Activated T-helper 9 cell treated with anti-CD3 and anti-CD28 coated beads, Interleukin-2, amount 50 U/mL, for 16 hours (primary cell): ENCODE data around the gene UBE2J2.
A peak's percentile ranks its signal among the peaks of the same experiment; 100 is the strongest.

Experiments used
- DNase-seq: peaks from one replicate; pipeline ENCODE4 v3.0.0-alpha.2; 2020; ENCODE audit warnings: low read depth

The UBE2J2 gene

DNA sequence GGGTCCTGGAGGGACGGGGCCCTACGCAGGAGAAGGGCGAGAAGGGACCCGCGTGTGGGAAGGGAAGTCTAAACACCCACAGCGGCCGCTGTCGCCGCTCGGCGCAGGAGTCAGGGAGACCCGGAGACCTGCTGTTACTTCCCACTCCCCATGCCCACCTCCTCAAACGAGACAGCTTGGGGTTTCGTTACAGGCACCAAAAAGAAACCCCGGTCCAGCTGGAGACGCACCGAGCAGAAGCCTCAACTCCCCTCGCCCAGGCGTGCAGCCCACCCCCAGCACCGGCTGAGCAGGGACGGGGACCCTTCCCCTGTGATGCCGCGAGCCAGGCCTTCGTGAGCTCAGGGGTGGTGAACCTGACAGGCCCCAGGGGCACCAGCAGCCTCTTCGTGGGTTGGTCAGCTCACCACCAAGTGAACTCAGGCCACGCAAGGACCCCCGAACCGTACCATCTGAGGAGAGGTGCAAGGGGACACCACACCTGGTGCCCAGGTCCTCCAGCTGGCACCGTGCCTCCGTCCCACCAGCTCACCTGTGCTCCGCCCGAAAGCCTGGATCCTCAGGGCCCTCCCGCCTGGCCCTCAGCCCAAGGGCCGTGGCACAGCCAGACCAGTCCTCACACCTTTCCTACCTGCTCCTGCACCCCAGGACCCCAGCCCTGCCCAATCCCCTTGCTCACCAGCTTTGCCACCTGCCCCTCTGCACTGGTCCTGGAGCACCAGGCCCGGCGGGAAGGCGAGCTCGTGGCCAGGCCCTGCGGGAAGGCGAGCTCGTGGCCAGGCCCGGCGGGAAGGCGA lies 46.9 kb downstream of the UBE2J2 start:
- DNase-seq = no peak

GRCh38 chr1:1225913-1226312 lies 47.7 kb downstream of the UBE2J2 start:
- DNase-seq = no peak

- no peak for DNase-seq
Observed at GRCh38 chr1:1225238-1225845, 48.3 kb downstream of the UBE2J2 start.

- no peak for DNase-seq
Observed at GRCh38 chr1:1223891-1224290, 49.8 kb downstream of the UBE2J2 start.

DNA sequence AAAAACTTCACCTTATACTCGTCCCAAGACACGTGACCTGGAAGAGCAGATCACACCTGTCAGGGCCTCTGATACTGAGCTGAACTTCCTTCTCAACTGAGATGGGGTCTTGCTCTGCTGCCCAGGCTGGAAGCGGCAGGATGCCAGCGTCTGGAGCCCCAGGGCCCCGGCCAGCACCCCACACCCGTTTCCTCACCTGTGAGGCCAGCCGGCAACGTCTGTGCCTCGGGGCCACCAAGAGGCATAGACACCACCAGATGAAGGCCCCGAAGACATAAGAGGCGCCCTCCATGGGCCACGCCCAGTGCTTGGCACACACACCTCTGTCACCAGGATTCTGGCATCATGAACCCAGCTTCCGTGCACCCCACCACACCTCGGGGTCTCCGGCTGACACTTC lies 50.3 kb downstream of the UBE2J2 start:
- no peak for DNase-seq

DNA sequence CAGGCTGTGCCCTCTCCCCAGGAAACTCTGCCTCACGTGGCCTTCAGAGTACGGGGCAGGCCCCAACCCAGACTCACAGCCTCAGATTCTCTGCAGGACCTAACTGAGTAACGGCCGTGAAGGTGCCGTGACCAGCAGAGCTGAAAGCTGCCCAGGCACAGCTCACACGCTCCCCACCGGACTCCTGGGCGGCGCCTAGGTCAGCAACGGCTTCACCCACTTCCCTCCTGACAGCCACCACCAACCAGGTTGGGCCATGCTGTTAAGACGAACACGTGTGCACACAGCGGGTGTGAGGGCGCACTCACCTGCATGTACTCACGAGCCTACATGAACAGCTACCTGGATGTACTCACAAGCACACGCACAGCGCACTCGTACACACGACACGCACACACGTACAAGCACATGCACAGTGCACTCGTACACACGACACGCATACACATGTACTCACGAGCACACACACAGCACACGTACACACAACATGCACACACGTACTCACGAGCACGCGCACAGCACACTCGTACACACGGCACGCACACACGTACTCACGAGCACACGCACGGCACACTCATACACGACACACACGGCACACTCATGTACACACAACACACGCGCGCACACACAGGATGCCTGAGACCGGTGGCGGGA lies 51.0 kb downstream of the UBE2J2 start:
- DNase-seq = no peak

DNA sequence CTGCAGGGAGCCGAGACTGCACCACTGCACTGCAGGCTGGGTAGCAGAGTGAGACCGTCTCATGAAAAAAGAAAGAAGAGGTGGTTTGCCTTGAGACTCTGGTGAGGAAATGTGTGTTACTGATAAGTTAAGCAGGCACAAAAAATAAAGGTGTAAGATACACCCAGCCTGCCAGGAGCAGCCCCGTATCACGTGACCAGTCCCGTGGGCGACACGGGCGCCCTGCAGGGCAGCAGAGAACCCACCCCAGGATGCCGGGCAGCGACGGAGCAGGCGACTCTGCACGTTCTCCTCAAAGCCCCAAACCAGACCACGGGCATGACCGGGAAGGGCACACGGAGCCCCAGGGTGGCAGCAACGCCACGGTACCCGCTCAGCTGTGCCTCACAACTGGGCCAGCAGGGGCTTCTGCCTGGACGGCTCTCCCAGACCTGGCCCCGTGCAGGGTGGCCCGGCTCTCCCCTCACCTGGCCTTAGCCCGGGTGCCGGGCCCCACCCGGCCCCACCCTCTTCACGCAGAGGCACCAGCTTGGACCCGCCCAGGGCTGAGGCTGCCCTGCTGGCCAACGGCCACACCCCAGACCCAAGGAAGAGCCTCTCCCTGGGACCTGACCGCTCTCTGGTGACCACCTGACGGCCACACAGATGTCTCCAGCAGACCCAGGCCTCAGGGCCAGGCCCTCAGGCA lies 51.6 kb downstream of the UBE2J2 start:
- DNase-seq = no peak

- no peak for DNase-seq
Observed at GRCh38 chr1:1220197-1220596, 53.5 kb downstream of the UBE2J2 start.

GRCh38 chr1:1219341-1219740 lies 54.3 kb downstream of the UBE2J2 start:
- peak; percentile 58 for DNase-seq

DNA sequence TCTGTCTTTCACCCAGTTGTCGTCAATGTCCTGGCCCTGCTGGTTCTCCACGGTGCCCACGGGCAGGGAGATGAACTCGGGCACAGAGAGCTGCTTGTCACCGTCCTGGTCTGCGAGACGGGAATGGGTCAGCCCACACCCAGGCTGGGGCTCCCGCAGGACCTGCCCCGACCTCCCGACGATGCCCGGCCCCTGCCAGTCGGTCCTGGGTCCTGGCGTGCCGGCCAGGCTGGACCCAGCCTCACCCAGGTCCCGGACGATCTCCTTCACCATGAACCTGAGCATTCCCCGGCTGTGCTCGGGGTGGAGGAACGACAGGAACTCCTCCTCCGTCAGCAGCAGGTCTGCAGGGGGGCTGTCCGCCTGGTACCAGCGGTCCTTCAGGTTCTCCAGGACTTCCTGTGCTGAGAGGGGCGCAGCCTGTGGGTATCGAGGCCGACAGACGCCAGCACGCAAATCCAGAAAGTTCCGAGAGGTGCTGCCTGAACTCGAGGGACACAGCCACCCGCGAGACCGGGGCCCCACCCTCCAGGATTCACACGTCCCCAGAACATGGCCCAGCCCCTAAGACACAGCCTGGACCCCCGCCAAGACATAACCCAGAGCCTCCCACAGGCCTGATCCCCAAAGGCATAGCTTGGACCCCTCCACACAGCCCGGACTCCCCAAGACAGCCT lies 55.0 kb downstream of the UBE2J2 start:
- no peak for DNase-seq

DNA sequence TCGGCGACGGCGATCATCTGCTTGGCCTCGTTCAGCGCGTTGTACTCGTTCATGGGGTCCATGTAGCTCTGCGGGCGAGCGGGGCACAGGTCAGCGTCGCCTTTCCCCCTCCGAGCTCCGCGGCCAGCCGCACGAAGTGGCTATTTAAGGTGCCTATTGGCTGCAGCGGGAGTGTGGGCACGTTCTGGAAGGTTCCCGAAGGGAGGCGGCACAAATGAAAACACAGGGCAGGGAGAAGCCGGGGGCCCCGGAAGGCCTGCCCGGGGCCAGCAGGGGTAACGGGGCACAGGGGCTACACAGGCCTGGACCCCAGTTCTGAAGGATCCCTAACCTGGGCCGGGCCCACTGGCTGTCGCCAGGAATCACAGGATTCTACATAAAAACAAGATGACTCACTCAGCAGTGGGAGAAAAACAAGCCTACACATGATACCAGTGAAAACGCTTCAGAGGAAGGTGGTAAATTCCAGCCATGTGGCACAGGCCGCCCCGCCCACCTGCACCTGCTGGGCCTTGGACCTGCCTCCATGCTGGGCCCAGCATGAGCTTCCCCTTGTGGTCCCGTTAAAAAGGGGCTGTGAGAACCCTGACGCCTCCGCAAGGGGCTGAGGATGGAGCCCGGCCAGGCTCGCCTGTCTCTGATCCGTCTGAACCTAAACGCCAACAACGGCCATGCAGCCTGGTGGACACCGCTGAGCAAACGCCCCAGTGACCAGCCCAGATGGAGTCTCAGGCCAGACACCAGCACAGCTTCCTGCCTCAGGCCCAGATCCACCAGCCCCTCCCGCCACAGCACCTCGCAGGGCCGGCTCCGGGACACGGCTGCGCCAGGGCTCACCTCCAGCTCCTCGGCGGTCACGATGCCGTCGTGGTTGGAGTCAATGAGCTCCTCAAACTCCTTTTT lies 55.8 kb downstream of the UBE2J2 start:
- peak; percentile 49 for DNase-seq

DNA sequence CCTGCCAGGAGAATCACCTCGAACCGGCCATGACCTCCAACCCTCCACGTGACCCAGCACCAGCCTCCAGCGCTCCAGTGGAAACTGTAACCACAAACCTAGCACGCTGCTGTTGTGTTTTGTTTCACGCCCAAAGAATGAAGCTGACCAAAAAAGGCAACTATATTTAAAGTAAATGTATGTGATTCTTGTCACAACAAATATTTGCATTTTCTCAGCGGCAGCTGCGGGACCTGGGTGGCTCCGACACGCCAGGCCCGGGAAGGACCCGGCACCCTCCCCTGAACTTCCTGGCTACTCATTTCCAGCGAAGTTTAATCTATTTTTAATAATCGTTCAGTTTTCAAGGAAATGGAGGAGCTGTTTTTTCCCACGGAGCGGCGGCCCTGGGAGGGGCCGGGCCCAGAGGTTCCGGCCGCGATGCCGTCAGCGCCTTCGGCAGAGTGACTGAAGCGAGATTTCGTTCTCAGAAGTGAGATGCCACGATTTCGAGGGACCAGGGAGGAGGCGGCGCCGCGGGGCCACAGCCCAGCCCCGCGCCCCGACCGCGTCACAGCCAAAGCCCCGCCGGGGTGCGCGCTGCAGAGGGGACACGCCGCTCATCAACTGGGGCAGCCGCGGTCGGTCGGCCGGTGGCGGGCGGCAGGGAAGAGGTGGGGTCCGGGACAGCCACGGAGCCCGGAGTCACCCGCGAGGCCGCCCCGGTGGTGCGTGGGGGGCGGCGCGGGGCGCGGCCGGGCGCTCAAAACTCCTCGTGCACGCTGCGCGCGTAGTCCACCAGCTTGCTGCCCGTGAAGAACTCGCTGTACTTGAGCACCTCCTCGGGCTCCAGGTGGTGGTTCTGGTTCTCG lies 56.7 kb downstream of the UBE2J2 start:
- DNase-seq = peak; percentile 67

DNA sequence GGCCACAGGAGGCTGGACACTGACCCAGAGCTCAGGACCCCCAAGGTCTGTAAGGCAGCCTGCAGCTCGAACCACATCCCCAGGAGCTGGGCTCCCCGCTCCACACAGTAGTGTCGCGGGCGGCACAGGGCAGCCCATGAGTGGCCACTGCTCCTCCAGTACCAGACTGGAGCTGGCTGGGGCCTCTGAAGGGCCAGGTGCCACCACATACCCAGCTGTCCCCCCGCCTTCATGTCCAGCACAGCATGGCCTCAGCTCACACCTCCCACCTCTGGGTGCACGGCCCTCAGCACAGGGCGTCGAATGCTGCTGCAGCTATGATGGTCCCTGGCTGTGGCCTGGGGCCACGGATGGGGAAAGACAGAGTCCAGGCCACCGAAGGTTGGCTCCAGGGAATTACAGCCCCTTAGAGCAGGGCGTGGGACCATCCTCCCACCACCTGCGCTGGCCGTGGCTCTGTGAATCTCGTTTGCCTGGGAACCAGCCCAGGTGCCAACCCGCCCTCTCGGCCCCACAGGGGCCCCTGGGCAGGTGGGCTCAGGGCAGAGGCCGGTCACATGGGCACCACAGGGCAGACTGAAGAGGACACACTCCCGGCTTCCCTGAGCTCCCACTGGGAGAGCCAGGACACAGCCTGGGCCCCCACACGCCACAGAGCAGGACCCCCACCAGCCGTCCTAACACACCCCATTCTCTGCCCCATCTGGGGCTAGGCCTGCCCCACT lies 57.6 kb downstream of the UBE2J2 start:
- no peak for DNase-seq

DNA sequence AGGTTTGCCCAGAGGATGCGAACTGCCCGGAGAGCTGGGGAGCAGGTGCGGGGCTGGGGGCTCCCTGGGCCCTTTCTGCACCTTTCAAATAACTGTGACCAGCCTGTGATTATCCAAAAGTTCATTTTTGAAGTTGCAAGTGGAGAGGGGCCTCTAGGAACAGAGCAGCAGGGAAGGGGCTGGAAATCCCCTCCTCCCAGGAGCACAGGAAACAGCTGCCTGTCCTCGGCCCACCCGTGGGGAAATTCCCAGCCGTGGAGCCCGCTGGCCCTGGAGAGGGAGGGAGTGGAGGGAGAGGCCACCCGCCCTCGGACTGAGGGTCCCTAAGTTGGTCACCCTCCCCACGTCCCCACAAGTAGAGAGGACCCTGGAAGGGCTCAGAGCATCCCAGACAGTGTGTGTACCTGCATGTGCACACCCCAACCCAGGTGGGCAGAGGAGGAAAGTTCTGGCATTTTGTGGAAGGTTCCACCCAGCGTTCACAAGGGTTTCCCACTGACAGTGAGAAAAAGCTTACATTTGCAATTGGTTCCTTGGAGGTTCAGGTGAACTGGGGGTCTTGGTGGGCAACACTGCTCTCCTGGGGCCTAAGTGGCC lies 58.5 kb downstream of the UBE2J2 start:
- DNase-seq = peak; percentile 48

DNA sequence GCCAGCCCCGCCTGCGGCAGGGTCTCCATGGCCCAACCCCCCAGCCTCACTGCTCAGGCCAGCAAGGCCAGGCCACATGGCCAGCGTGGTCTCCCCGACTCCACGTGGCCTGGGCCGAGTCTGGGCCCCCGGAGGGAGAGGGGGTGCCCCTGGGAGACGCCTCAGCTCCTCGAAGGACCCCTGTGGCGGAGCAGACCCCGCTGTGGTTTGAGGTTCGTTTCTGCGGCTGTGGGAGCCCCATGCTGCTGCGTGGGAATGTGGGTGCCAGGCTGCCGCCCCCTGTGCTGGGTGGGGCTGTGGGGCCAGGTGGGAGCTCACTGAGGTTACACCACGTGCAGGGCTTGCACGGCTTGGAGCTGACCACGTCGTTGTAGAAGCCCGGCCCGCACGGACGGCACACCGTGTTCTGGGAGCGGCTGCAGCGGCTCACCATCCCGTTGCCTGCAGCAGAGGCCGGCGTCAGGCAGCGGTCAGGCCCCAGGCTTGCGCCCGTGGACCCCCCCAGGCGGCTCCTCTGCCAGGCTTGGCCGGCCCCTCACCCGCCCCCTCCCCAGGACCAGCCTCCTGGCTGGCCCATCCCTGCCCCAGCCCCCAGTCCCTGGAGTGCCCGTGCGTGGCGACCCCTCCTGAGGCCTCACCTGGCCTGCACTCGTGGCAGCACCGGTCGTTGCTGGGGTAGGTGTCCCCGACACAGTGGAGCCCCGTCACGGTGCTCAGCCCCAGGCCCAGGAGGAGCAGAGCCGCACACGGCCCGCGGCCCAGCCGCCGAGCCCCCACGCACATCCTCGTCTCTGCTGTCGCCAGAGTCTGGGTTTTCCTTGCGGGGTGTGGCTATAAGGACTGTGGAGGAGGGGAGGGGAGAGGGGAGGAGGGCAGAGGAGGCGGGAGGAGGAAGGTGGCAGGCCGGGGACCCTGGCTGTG lies 60.0 kb downstream of the UBE2J2 start, which contains the start of gene TNFRSF4:
Gene TNFRSF4, minus strand, starts transcription at position 809 of the 921 bp plus-strand sequence. Its CDS starts 26 bp downstream, at position 783.
- peak; percentile 46 for DNase-seq

DNA sequence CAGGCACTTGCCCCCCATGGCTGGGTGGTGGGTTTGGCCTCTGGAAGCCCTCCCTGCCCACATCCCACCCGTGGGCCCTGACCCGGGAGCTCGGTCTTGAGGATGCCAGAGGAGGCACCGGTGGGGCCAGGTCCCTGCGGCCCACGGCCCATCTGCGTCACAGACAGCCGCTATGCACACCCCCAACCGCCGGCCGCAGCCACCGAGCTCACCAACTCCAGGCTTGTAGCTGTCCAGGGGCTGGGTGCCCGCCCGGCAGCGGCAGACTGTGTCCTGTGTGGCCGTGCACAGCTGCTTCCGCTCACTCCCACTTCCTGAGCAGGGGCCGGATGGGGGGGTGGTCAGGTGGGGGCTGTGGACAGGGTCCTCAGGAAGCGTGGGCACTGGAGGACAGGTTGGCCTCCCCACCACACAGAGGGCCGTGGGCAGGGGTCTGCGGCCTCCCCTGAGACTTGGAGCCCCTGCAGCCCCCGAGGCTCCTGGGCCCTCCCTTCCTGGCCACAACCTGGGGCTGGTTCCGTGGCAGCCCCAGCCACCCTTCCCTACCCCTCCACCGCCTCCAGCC lies 60.8 kb downstream of the UBE2J2 start:
- no peak for DNase-seq
